Endothelial cell of umbilical vein (primary cell): ENCODE measurements around the gene FUZ. TPM values are rescaled to one million over a fixed set of nuclear protein-coding genes. Genes with fewer than 3 reads are reported as not detected.
A peak's percentile ranks its signal among the peaks of the same experiment; 100 is the strongest.

Experiments used
- BruUV-seq: library from RNA; stranded (reverse); fragments of 400-500 nt; replicated peaks from 2 replicates; lab custom pipeline; 2021; lab: Mats Ljungman, UMichigan
- CTCF ChIA-PET: fragments of 300-600, 350-600 bp; sonication (Branson Sonifier 250); formaldehyde crosslinking; loops from one replicate; lab custom pipeline; 2021; ENCODE audit warnings: antibody characterized with exemption, inconsistent platforms; lab: Charles Lee
- POLR2A ChIA-PET: fragments of 300-600, 350-600 bp; sonication (Branson Sonifier 250); formaldehyde crosslinking; loops from one replicate; lab custom pipeline; 2021; ENCODE audit warnings: antibody characterized with exemption, inconsistent platforms; lab: Charles Lee
- DNase-seq: peaks from one replicate; pipeline ENCODE4 v3.0.0-alpha.2; 2011; ENCODE audit warnings: low read depth, low spot score
- FAIRE-seq: peaks from 2 replicates; lab custom pipeline; 2011; peaks lifted over from hg19 to GRCh38; lab: Jason Lieb, UNC
- H2AFZ ChIP-seq: 2 replicates; pipeline ENCODE4 v1.6.0; 2012; ENCODE audit warnings: low read depth, low read length, control low read depth, inconsistent platforms
- H3K27ac ChIP-seq: 2 replicates; pipeline ENCODE4 v1.5.1; 2011; ENCODE audit warnings: low read depth, mild to moderate bottlenecking, control low read depth, low read length, moderate library complexity; ENCODE audit not compliant: insufficient read depth
- H3K27me3 ChIP-seq, 2 experiments: 2 replicates each; pipeline versions ENCODE4 v1.6.0 to v1.6.1; 2011; ENCODE audit warnings: low read length in 2 of 2, mixed read lengths in 1 of 2; ENCODE audit not compliant: control insufficient read depth in 2 of 2, insufficient read depth in 2 of 2
- H3K36me3 ChIP-seq, 2 experiments: 2 replicates in 1 of 2; 3 replicates in 1 of 2; pipeline ENCODE4 v1.5.1; 2011; ENCODE audit warnings: low read length in 2 of 2, mild to moderate bottlenecking in 1 of 2, moderate library complexity in 1 of 2; ENCODE audit not compliant: control insufficient read depth in 2 of 2, insufficient read depth in 2 of 2; ENCODE audit errors: extremely low read depth in 1 of 2
- H3K4me1 ChIP-seq: 3 replicates; pipeline ENCODE4 v1.5.1; 2011; ENCODE audit warnings: mild to moderate bottlenecking, low read length; ENCODE audit not compliant: control insufficient read depth, insufficient read depth; ENCODE audit errors: extremely low read depth
- H3K4me2 ChIP-seq: 2 replicates; pipeline ENCODE4 v1.6.1; 2011; ENCODE audit warnings: low read length, control low read depth, mixed read lengths; ENCODE audit not compliant: insufficient read depth
- H3K4me3 ChIP-seq, 3 experiments: fragments of 200-600 bp in 1 of 3; sonication (generic), shearing (Covaris generic) in 1 of 3; replicated peaks in 1 of 3; 2 replicates each; pipeline ENCODE4 v1.5.1; 2011 to 2016; ENCODE audit warnings: control low read depth in 3 of 3, low read length in 3 of 3, mild to moderate bottlenecking in 2 of 3, inconsistent platforms in 1 of 3, low read depth in 1 of 3, moderate library complexity in 1 of 3; ENCODE audit not compliant: insufficient read depth in 1 of 3
- H3K79me2 ChIP-seq: 2 replicates; pipeline ENCODE4 v1.6.0; 2012; ENCODE audit warnings: low read length, inconsistent platforms; ENCODE audit not compliant: control insufficient read depth, insufficient read depth
- H3K9ac ChIP-seq: replicated peaks from 2 replicates; pipeline ENCODE3; 2011; ENCODE audit warnings: low read length, control low read depth; ENCODE audit not compliant: insufficient read depth; ENCODE audit errors: extremely low read depth
- H3K9me1 ChIP-seq: replicated peaks from 3 replicates; pipeline ENCODE4 v1.6.0; 2011; ENCODE audit warnings: mild to moderate bottlenecking, low read length; ENCODE audit not compliant: control insufficient read depth, insufficient read depth; ENCODE audit errors: extremely low read depth
- H3K9me3 ChIP-seq: replicated peaks from 2 replicates; pipeline ENCODE4 v1.5.1; 2012; ENCODE audit warnings: low read length, inconsistent platforms; ENCODE audit not compliant: control insufficient read depth, insufficient read depth
- H4K20me1 ChIP-seq: replicated peaks from 2 replicates; pipeline ENCODE3; 2011; ENCODE audit warnings: mild to moderate bottlenecking, low read length; ENCODE audit not compliant: control insufficient read depth, insufficient read depth; ENCODE audit errors: extremely low read depth
- EZH2 ChIP-seq: IDR thresholded peaks from 2 replicates; pipeline ENCODE4 v1.6.1; 2012; ENCODE audit warnings: borderline replicate concordance, low read depth, mild to moderate bottlenecking, moderate library complexity, low read length, inconsistent platforms; ENCODE audit not compliant: severe bottlenecking
- FOS ChIP-seq: IDR thresholded peaks from 2 replicates; pipeline ENCODE4 v1.6.1; 2011; ENCODE audit warnings: mild to moderate bottlenecking, low read length, moderate library complexity, borderline replicate concordance; ENCODE audit not compliant: insufficient read depth
- GATA2 ChIP-seq: IDR thresholded peaks from 2 replicates; pipeline ENCODE4 v1.7.0; 2011; ENCODE audit warnings: low read depth, mild to moderate bottlenecking, moderate library complexity, mixed read lengths, low read length; ENCODE audit not compliant: insufficient read length, insufficient read depth
- JUN ChIP-seq: IDR thresholded peaks from 2 replicates; pipeline ENCODE4 v1.6.1; 2011; ENCODE audit warnings: borderline replicate concordance, low read depth; ENCODE audit not compliant: insufficient read length, insufficient read depth
- POLR2A ChIP-seq: IDR thresholded peaks from 2 replicates; pipeline ENCODE4 v1.6.1; 2012; ENCODE audit warnings: low read depth, mild to moderate bottlenecking, control low read depth, low read length
- dilution Hi-C: fragments of 300-500 bp; cut with MboI; formaldehyde crosslinking; loops from one replicate; pipeline ENCODE4 v1.15.0; 2019; ENCODE audit warnings: low sequenced_read_pairs; ENCODE audit not compliant: extremely low pct_ligation_motif_present
- intact Hi-C: fragments of 100-400 bp; cut with micrococcal nuclease; formaldehyde crosslinking; loops from one replicate; pipeline ENCODE4 v1.10.0; 2022
- polyA plus RNA-seq, 4 experiments: library from polyadenylated mRNA; depleted of rRNA in 3 of 4; stranded (reverse) in 3 of 4; unstranded in 1 of 4; fragments of >200 nt; gene quantifications; 2 replicates each; pipeline versions ENCODE4 v1.2.1 to v1.2.3, GENCODE V29; 2011 to 2012; ENCODE audit warnings: missing spikeins in 1 of 4
- total RNA-seq: library from RNA; stranded (reverse); gene quantifications from 2 replicates; pipeline ENCODE4 v1.2.3, GENCODE V29; 2021
- TF ChIP-seq, protein P1 (sequence below), 2 donors: IDR thresholded peaks; 1 replicate in 1 of 2; 2 replicates in 1 of 2; pipeline ENCODE4 v1.5.1; 2011; ENCODE audit warnings: low read length in 2 of 2, mild to moderate bottlenecking in 2 of 2, moderate library complexity in 2 of 2, control low read depth in 1 of 2, inconsistent platforms in 1 of 2, low read depth in 1 of 2; ENCODE audit not compliant: insufficient read depth in 1 of 2; ENCODE audit errors: extremely low read depth in 1 of 2

Gene FUZ
- total and polyA plus RNA-seq, 2 donors (not counting 3 experiments of a cell fraction or from before 2014, with no cell fraction given): 12.3 to 14.0 TPM

DNA sequence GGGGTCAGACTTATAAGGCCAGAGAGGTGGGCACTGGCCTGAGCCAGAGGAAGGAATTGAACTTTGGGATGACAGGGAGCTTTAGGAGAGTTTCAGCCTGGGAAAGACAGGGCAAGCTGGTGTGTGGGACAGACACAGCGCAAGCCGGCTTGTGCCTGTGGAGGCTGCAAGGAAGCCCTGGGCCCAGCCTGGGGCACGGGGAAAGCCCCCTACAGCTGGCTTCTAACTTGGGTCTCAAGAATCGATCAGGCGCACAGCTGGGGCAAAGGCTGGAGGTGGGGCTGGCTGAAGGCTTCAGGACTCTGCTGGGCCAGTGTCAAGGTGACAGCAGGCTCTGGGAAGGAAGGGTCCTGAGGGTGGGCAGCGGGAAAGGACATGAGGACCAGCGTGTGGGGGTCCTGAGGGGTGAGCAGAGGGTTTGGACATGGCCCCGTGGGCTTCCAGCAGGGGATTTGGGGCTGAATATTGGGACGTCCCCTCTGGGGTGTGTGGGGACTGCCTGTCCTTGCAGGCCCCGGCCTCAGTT is 40.8 kb upstream of the FUZ start:
- DNase-seq (no peak), FAIRE-seq (no peak)
- Histone ChIP-seq H3K4me2 (no peak overlapping the region), H3K9me3 (no peaks in the 10 kb centered on the region), H3K4me1 (peaks cover 20% of the 10 kb centered on the region), H3K4me3 (no peak overlapping the region), H3K27ac (no peak overlapping the region), H3K36me3 (peaks cover 2 to 36% of the 10 kb centered on the region in 2 experiments), H4K20me1 (no peaks in the 10 kb centered on the region), H3K9me1 (no peaks in the 10 kb centered on the region), H3K9ac (no peak overlapping the region), H3K27me3 (no peaks in the 10 kb centered on the region), H2AFZ (no peak overlapping the region), H3K79me2 (peaks cover 25% of the 10 kb centered on the region)
- ChIA-PET POLR2A (no interaction called here), CTCF (no interaction called here)
- intact Hi-C loops: no loop called here
- no TSS peak for BruUV-seq
- dilution Hi-C loops: no loop called here
- TF ChIP-seq FOS (no peak), JUN (no peak), POLR2A (no peak), GATA2 (no peak)
- TF ChIP-seq, protein P1, sequence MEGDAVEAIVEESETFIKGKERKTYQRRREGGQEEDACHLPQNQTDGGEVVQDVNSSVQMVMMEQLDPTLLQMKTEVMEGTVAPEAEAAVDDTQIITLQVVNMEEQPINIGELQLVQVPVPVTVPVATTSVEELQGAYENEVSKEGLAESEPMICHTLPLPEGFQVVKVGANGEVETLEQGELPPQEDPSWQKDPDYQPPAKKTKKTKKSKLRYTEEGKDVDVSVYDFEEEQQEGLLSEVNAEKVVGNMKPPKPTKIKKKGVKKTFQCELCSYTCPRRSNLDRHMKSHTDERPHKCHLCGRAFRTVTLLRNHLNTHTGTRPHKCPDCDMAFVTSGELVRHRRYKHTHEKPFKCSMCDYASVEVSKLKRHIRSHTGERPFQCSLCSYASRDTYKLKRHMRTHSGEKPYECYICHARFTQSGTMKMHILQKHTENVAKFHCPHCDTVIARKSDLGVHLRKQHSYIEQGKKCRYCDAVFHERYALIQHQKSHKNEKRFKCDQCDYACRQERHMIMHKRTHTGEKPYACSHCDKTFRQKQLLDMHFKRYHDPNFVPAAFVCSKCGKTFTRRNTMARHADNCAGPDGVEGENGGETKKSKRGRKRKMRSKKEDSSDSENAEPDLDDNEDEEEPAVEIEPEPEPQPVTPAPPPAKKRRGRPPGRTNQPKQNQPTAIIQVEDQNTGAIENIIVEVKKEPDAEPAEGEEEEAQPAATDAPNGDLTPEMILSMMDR (IDR thresholded peaks at IDR 0.05; ENCODE audit: extremely low read depth in 1 of 2, insufficient read depth in 1 of 2, low read depth in 1 of 2, low read length in 2 of 2): no peak

DNA sequence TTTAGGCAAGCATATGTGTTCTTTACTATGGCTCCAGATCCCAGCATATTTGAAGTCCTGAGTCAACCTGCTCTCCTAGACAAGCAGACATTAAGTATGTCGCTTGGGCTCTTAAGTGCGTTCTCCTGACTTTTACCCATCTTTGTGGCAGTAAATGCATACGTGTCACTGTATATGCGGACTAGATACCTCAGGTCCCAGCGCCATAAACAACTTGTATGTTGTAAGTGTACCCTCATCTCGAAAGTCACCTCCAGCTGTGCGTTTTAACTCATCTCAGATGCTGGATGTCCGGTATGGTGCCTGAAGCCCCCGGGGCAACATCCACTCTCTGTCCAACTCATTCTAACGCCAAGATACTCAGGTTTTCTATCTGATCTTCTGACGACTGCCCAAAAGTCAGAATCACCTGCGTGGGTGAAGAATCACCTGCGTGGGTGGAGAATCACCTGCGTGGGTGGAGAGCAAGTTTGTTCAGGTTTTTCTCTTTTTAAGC is 39.6 kb upstream of the FUZ start:
- intact Hi-C loops (no loop called here), dilution Hi-C loops (no loop called here)
- no peaks in the 10 kb centered on the region for H4K20me1 ChIP-seq
- peaks cover 24% of the 10 kb centered on the region for H3K4me1 ChIP-seq
- no peaks in the 10 kb centered on the region for H3K9me1 ChIP-seq
- ChIA-PET POLR2A (interaction anchor here (0.6 kb wide), 1 partner anchor 261 kb away, joined by 3 read pairs; no protein-coding TSS in a partner anchor), CTCF (no interaction called here)
- BruUV-seq: TSS peak; percentile 45
- H2AFZ ChIP-seq: no peak overlapping the region
- peaks cover 25% of the 10 kb centered on the region for H3K79me2 ChIP-seq
- no peak overlapping the region for H3K9ac ChIP-seq
- FAIRE-seq (no peak), DNase-seq (no peak)
- peak overlapping the region; percentile 40 for H3K4me2 ChIP-seq
- H3K27me3 ChIP-seq: no peaks in the 10 kb centered on the region
- TF ChIP-seq EZH2: no peak
- no peaks in the 10 kb centered on the region for H3K9me3 ChIP-seq
- peak overlapping the region in 2 of 3 experiments; percentile 57 to 67 for H3K4me3 ChIP-seq
- H3K27ac ChIP-seq: no peak overlapping the region
- peaks cover 2 to 24% of the 10 kb centered on the region in 2 experiments for H3K36me3 ChIP-seq
